ENCODE measurements around the gene ARHGAP45. TPM values are rescaled to one million over a fixed set of nuclear protein-coding genes. Genes with fewer than 3 reads are reported as not detected.

ARHGAP45 gene
- total RNA-seq, 1 donor from 2014 or later = 83.5 TPM

GRCh38 chr19:1086613-1087012 is 19.6 kb downstream of the ARHGAP45 start:
- Histone ChIP-seq H3K27ac (no peak overlapping the region), H3K9me3 (no peaks in the 10 kb centered on the region), H3K4me1 (peaks cover 34% of the 10 kb centered on the region), H3K36me3 (peaks cover 89% of the 10 kb centered on the region), H3K4me3 (no peak overlapping the region), H3K27me3 (ENCODE audit: low read depth) (no peaks in the 10 kb centered on the region)
- DNase-seq (no peak), ATAC-seq (no peak)
- no peak for TF ChIP-seq CTCF (IDR thresholded peaks at IDR 0.05)
- intact Hi-C loops (cut with DNase I) = no loop called here

- peak; percentile 50 to 63 for ATAC-seq
- H3K27ac ChIP-seq = peak overlapping the region; percentile 74
- no peak for TF ChIP-seq CTCF (IDR thresholded peaks at IDR 0.05)
- intact Hi-C loops (cut with DNase I) = no loop called here
- no peaks in the 10 kb centered on the region for H3K9me3 ChIP-seq
- H3K27me3 ChIP-seq (ENCODE audit: low read depth) = no peaks in the 10 kb centered on the region
- DNase-seq = peak; percentile 84
- H3K36me3 ChIP-seq = peaks cover 96% of the 10 kb centered on the region
- H3K4me1 ChIP-seq = peaks cover 28% of the 10 kb centered on the region
- no peak overlapping the region for H3K4me3 ChIP-seq
Observed at GRCh38 chr19:1087813-1088415, 20.9 kb downstream of the ARHGAP45 start.

GRCh38 chr19:1088416-1089010 is 21.5 kb downstream of the ARHGAP45 start:
- intact Hi-C loops (cut with DNase I) = no loop called here
- Histone ChIP-seq H3K36me3 (peaks cover 96% of the 10 kb centered on the region), H3K4me3 (no peak overlapping the region), H3K9me3 (no peaks in the 10 kb centered on the region), H3K27ac (peak overlapping the region; percentile 74), H3K27me3 (ENCODE audit: low read depth) (no peaks in the 10 kb centered on the region), H3K4me1 (peaks cover 31% of the 10 kb centered on the region)
- no peak for TF ChIP-seq CTCF (IDR thresholded peaks at IDR 0.05)
- DNase-seq (no peak), ATAC-seq (peak; percentile 46 to 72)

GRCh38 chr19:1089126-1089771 is 22.3 kb downstream of the ARHGAP45 start:
- H3K27ac ChIP-seq = peak overlapping the region; percentile 74
- H3K27me3 ChIP-seq (ENCODE audit: low read depth) = no peaks in the 10 kb centered on the region
- TF ChIP-seq CTCF (IDR thresholded peaks at IDR 0.05) = no peak
- intact Hi-C loops (cut with DNase I) = no loop called here
- DNase-seq = no peak
- H3K4me1 ChIP-seq = peaks cover 39% of the 10 kb centered on the region
- no peak for ATAC-seq
- no peaks in the 10 kb centered on the region for H3K9me3 ChIP-seq
- no peak overlapping the region for H3K4me3 ChIP-seq
- H3K36me3 ChIP-seq = peaks cover 92% of the 10 kb centered on the region

GRCh38 chr19:1089891-1090290 is 22.9 kb downstream of the ARHGAP45 start:
- Histone ChIP-seq H3K4me1 (peaks cover 40% of the 10 kb centered on the region), H3K4me3 (no peak overlapping the region), H3K27ac (no peak overlapping the region), H3K9me3 (no peaks in the 10 kb centered on the region), H3K36me3 (peaks cover 86% of the 10 kb centered on the region), H3K27me3 (ENCODE audit: low read depth) (no peaks in the 10 kb centered on the region)
- DNase-seq (no peak), ATAC-seq (no peak)
- no peak for TF ChIP-seq CTCF (IDR thresholded peaks at IDR 0.05)
- intact Hi-C loops (cut with DNase I) = no loop called here
